NCI-H510A (cell line): ENCODE results near the gene F2.

Experiments used
- DNase-seq: peaks from one replicate; lab custom pipeline; 2025; lab: John Stamatoyannopoulos, UW

The F2 gene

GRCh38 chr11:46743693-46744339 lies 24.8 kb downstream of the F2 start:
- DNase-seq, result no peak

- DNase-seq, result no peak
These were observed 26.3 kb downstream of the F2 start for GRCh38 chr11:46745328-46745727.

DNA sequence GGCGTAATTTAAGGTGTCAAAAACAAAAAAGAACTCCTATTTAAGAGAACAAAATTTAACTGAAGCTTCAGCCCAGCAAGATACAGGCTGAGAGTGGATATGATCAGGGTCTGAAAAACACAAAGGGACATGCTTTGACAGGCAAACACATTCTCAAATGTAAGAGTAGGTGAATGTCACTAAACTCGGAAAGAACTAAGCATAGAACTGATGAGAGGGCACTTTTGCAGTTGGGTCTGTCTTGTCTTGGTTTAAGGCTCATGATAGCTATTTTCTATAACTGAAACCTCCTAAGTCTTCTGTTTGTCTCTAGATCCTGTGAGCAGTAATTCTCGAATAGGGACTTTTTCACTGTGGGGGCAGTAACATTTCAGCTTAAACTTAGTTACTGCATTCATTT lies 27.0 kb downstream of the F2 start:
- DNase-seq, result no peak

- no peak for DNase-seq
These were observed 28.1 kb downstream of the F2 start for GRCh38 chr11:46747150-46747549.

DNA sequence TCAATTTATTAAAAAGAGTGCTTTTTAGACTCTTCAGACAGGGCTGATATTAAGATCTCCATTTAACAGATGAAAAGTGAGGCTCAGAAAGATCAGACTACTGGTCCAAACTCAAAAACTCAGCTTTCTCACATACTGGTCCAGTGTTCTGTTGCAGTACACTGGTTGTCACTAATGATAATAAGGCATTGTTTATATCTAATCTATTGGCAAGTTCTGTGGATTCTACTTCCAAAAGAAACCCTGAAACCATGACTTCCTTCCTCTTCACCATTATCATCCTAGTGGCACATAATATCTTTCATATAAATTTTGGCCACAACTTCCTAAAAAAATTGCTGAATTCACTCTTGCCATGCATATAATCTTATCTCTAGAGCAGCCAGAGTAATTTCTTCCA lies 36.9 kb downstream of the F2 start:
- DNase-seq, result no peak

DNA sequence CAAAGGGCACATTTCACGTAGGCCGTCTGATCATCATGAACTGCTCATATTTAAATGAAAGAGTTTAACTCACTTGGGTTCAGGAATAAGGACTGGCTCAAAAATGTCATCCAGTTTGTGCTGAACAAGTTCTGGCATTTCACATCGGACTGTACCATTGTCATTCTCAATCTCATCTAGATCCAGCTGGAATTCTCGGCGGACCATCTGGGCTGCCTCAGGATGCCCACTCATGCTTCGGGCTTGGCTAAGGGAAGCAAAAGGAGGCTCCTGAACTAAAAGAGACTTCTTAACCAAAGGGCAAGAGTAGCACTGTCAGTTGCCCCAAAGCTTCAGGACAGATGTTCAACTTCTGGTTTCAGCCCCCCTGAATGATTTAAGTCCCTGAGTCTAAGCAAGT lies 40.2 kb downstream of the F2 start:
- DNase-seq, result no peak

- no peak for DNase-seq
These were observed 41.6 kb downstream of the F2 start for GRCh38 chr11:46760429-46761128.

GRCh38 chr11:46761807-46762206 lies 42.8 kb downstream of the F2 start:
- DNase-seq, result no peak

DNA sequence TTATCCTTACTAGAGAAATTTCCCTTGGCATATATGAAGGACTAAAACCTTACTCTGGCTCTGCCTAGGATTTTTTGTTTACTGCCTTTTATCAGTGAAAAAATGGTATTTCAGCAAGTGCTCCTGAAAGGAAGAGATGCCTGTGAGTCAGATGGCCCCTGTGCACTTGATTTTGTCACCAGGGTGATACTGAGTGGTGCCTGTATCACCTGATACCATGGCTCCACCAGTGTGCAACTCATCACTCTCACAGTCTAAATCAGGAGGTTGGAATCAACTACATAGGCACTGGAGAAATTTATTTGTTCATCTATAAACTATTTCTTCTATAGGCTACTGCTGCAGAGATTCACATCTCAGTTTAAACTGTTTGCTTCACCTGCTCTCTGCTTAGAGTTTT lies 43.2 kb downstream of the F2 start:
- no peak for DNase-seq

- DNase-seq, result no peak
These were observed 47.6 kb downstream of the F2 start for GRCh38 chr11:46766656-46767055.

DNA sequence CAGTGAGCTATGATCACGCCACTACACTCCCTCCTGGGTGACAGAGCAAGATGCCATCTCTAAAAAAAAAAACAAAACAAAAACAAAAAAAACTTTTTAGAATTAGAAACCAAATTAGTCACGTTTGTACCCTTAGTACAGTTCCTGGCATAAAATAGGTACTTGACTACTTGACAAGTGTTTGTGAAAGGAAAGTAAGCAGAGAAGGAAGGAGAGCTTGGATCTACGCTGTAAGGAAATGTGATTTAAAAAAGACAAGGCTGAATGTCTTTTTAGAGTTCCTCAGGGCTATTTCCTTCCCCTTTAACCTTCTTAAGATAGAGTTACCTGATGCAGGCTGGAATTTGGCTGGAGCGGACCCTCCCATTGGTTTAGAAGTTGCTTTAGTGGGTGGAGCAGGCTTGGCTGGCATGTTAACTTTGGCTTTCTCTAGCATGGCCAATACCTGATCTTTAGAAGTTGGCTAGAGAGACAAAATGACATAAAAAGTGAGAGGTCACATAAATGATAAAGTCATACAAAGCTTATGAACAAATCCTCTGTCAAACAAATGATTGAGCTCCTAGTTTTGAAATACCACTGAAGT lies 50.7 kb downstream of the F2 start:
- no peak for DNase-seq

DNA sequence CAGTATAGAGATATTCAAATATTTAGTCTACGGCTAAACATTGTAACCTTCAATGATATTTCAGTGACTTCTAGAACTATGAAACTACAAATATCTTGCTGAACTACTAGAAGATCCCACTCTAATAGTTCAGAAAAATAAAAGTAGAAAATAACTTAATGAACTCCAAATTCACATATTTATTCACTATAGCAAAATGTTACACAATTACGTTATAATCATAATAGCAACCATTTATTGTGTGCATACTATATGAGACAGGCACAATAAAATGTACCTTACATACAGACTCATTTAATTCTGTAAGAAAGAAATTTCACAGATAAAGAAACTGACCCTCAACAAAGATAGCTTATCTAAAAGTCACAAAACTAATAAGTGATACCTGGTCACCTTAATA lies 57.9 kb downstream of the F2 start:
- DNase-seq, result no peak

DNA sequence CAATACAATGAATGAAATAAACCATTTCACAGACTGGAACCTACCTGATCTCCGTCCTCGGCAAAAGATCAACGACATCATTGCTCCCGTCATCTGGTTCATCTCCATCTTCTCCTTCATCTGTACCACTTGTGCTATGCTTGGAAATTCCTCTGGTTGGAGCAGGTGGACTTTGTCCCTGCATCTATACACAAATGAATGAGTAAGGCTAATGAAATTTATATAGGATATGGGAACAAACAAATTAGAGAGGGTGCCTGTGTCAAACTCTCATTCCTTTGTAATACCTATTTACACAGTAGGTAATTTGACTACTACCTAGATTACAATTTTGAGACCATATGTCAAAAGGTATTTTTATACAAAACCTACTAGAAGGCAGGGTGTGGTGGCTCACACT lies 59.4 kb downstream of the F2 start:
- no peak for DNase-seq
